Suprapubic skin (tissue), 4 donors: ENCODE data around the gene RYR1.
"Not testable (repeated sequence)": the region's sequence is repeated elsewhere in the genome, so short reads cannot be mapped to it uniquely, and the experiment has no call there.

ENCODE experiments used
- EP300 ChIP-seq: sonication (generic); formaldehyde crosslinking; IDR thresholded peaks from one replicate; pipeline ENCODE4 v1.6.1; 2017; ENCODE audit warnings: antibody characterized with exemption
- POLR2AphosphoS5 ChIP-seq, 3 donors: sonication (generic); formaldehyde crosslinking; IDR thresholded peaks; one replicate each; pipeline ENCODE4 v1.6.1; 2017; ENCODE audit warnings: antibody characterized with exemption in 3 of 3
- TF ChIP-seq, protein P1 (sequence below), 2 donors: fragments of 200-600 bp in 1 of 2; fragments of 450-650 bp in 1 of 2; sonication (generic) in 1 of 2; IDR thresholded peaks; one replicate each; pipeline ENCODE4 v1.5.1; 2016 to 2019; ENCODE audit warnings: antibody characterized with exemption in 2 of 2, mild to moderate bottlenecking in 1 of 2, moderate library complexity in 1 of 2

DNA sequence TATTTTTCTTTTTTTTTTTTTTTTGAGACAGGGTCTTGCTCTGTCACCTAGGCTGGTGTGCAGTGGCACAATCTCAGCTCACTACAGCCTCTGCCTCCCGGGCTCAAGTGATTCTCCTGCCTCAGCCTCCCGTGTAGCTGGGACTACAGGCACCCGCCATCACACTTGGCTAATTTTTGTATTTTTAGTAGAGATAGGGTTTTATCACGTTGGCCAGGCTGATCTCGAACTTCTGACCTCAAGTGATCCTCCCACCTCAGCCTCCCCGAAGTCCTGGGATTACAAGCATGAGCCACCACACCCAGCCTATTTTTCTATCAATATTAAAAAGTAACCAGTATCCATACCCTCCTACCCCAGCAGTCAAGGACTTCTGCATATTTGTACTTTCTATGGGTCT, 23.1 kb upstream of the RYR1 start:
- TF ChIP-seq, protein P1, sequence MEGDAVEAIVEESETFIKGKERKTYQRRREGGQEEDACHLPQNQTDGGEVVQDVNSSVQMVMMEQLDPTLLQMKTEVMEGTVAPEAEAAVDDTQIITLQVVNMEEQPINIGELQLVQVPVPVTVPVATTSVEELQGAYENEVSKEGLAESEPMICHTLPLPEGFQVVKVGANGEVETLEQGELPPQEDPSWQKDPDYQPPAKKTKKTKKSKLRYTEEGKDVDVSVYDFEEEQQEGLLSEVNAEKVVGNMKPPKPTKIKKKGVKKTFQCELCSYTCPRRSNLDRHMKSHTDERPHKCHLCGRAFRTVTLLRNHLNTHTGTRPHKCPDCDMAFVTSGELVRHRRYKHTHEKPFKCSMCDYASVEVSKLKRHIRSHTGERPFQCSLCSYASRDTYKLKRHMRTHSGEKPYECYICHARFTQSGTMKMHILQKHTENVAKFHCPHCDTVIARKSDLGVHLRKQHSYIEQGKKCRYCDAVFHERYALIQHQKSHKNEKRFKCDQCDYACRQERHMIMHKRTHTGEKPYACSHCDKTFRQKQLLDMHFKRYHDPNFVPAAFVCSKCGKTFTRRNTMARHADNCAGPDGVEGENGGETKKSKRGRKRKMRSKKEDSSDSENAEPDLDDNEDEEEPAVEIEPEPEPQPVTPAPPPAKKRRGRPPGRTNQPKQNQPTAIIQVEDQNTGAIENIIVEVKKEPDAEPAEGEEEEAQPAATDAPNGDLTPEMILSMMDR (IDR thresholded peaks at IDR 0.05): not testable (repeated sequence)
- TF ChIP-seq EP300; POLR2AphosphoS5 (IDR thresholded peaks at IDR 0.05): not testable (repeated sequence)
